Measurements from ENCODE around the gene CCDC187. TPM values are rescaled to one million over a fixed set of nuclear protein-coding genes. Genes with fewer than 3 reads are reported as not detected.

CCDC187 gene
- polyA plus RNA-seq, 1 donor from 2014 or later, result not detected

DNA sequence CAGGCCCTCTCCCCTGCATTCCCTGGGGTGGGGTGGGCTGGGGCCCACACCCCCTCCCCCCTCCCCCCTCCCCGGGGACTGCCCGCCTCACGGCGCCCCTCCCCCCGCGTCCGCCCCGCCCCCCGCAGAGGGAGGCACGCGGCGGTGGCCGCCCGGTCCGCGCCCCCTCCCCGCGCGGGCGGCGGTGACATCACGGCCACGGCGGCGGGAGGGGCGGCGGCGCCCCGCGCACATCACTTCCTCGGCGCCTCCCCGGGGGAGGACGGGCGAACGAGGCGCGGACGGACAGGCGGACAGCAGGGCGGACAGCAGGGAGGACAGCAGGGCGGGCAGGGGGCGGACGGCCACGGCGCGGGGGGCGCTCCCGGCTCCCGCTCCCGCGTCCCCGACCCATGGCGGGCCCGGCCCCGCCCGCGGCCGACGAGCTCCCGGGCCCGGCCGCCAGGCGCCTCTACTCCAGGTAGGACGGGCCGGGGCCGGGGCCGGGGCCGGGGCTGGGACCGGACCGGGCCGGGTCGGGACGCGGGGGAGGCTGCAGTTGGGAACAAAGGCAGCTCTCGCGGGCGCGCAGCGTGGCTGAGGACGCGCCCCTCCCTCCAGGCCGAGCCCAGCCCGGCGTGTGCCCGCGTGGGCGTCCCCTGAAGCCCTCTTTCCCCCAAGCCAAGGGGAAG, 23.5 kb upstream of the CCDC187 start, which contains the start of gene GPSM1:
GPSM1 (plus strand) TSS at position 236 of the 671 bp plus-strand sequence; CDS start at position 393, 157 bp downstream.
- H3K9me3 ChIP-seq (ENCODE audit: low read length), result no peaks in the 10 kb centered on the region
- H4K20me1 ChIP-seq (ENCODE audit: insufficient read depth), result no peaks in the 10 kb centered on the region
- H3K4me2 ChIP-seq (ENCODE audit: low read length), result peak within 1 kb of the TSS; percentile 74
- no peak for TF ChIP-seq TAF1 (IDR thresholded peaks at IDR 0.05; ENCODE audit: low read depth)
- TF ChIP-seq, protein P1, sequence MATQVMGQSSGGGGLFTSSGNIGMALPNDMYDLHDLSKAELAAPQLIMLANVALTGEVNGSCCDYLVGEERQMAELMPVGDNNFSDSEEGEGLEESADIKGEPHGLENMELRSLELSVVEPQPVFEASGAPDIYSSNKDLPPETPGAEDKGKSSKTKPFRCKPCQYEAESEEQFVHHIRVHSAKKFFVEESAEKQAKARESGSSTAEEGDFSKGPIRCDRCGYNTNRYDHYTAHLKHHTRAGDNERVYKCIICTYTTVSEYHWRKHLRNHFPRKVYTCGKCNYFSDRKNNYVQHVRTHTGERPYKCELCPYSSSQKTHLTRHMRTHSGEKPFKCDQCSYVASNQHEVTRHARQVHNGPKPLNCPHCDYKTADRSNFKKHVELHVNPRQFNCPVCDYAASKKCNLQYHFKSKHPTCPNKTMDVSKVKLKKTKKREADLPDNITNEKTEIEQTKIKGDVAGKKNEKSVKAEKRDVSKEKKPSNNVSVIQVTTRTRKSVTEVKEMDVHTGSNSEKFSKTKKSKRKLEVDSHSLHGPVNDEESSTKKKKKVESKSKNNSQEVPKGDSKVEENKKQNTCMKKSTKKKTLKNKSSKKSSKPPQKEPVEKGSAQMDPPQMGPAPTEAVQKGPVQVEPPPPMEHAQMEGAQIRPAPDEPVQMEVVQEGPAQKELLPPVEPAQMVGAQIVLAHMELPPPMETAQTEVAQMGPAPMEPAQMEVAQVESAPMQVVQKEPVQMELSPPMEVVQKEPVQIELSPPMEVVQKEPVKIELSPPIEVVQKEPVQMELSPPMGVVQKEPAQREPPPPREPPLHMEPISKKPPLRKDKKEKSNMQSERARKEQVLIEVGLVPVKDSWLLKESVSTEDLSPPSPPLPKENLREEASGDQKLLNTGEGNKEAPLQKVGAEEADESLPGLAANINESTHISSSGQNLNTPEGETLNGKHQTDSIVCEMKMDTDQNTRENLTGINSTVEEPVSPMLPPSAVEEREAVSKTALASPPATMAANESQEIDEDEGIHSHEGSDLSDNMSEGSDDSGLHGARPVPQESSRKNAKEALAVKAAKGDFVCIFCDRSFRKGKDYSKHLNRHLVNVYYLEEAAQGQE (IDR thresholded peaks at IDR 0.05; ENCODE audit: borderline replicate concordance), result no peak
- no peak for TF ChIP-seq MXI1 (conservative IDR thresholded peaks at IDR 0.05; ENCODE audit: poor library complexity, severe bottlenecking)
- TF ChIP-seq EP300 (conservative IDR thresholded peaks at IDR 0.05; ENCODE audit: poor library complexity, severe bottlenecking), result peak; percentile 30
- peak; percentile 88 for TF ChIP-seq POLR2AphosphoS5 (IDR thresholded peaks at IDR 0.05)
- TF ChIP-seq, protein P2, sequence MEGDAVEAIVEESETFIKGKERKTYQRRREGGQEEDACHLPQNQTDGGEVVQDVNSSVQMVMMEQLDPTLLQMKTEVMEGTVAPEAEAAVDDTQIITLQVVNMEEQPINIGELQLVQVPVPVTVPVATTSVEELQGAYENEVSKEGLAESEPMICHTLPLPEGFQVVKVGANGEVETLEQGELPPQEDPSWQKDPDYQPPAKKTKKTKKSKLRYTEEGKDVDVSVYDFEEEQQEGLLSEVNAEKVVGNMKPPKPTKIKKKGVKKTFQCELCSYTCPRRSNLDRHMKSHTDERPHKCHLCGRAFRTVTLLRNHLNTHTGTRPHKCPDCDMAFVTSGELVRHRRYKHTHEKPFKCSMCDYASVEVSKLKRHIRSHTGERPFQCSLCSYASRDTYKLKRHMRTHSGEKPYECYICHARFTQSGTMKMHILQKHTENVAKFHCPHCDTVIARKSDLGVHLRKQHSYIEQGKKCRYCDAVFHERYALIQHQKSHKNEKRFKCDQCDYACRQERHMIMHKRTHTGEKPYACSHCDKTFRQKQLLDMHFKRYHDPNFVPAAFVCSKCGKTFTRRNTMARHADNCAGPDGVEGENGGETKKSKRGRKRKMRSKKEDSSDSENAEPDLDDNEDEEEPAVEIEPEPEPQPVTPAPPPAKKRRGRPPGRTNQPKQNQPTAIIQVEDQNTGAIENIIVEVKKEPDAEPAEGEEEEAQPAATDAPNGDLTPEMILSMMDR (IDR thresholded peaks at IDR 0.05; ENCODE audit: poor library complexity, severe bottlenecking), result peak; percentile 8
- TF ChIP-seq EZH2 (IDR thresholded peaks at IDR 0.05; ENCODE audit: borderline replicate concordance, insufficient read depth, low read length, poor library complexity, severe bottlenecking), result no peak
- TF ChIP-seq SMC3 (conservative IDR thresholded peaks at IDR 0.05; ENCODE audit: poor library complexity), result no peak
- no peak for TF ChIP-seq RAD21 (conservative IDR thresholded peaks at IDR 0.05)
- no peaks in the 10 kb centered on the region for H3F3A ChIP-seq (ENCODE audit: insufficient read depth, low read length, poor library complexity, severe bottlenecking)
- no peaks in the 10 kb centered on the region for H3K9me2 ChIP-seq (ENCODE audit: insufficient read depth, low read length)
- H3K4me3 ChIP-seq (ENCODE audit: low read length), result peak within 1 kb of the TSS; percentile 96
- H3K27me3 ChIP-seq (ENCODE audit: insufficient read depth, low read depth, low read length), result no peaks in the 10 kb centered on the region
- H3K36me3 ChIP-seq (ENCODE audit: insufficient read depth, low read length), result no peaks in the 10 kb centered on the region
- peaks cover 29% of the 10 kb centered on the region for H3K79me2 ChIP-seq (replicated peaks; ENCODE audit: insufficient read depth, low read length)
- peak within 1 kb of the TSS; percentile 94 for H3K9ac ChIP-seq (ENCODE audit: low read length)
- H3K27ac ChIP-seq (ENCODE audit: low read length), result peak within 1 kb of the TSS; percentile 70
- H2AFZ ChIP-seq (ENCODE audit: low read depth, low read length), result peak within 1 kb of the TSS; percentile 33

DNA sequence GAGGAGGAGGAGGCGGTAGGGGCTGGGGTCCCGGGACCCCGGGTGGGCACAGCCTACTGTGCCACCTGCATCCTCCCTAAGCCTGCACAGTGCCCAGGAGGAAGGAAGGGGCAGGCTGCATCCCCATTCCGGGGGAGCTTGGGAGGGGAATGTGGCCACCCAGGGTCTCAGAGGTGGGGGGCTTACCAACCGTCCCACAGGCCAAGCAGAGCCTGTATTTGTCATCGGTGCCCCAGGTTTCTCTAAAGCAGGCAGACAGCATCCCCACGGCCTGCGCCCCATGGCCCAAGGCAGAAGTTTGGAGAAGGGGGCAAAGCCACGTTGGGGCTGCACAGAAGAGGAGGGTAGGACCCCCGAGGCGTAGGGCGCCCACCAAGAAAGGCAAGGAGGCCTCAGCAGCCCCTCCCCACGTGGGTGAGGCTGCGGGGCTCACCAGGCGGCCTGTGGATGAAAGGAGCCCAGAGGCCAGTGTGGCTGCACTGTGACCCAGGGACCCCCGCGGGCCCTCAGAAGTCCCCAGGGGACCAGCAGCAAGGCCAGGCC, 22.9 kb upstream of the CCDC187 start:
- no peaks in the 10 kb centered on the region for H3K36me3 ChIP-seq (ENCODE audit: insufficient read depth, low read length)
- no peaks in the 10 kb centered on the region for H3K27me3 ChIP-seq (ENCODE audit: insufficient read depth, low read depth, low read length)
- peak overlapping the region; percentile 45 for H3K27ac ChIP-seq (ENCODE audit: low read length)
- TF ChIP-seq EZH2 (IDR thresholded peaks at IDR 0.05; ENCODE audit: borderline replicate concordance, insufficient read depth, low read length, poor library complexity, severe bottlenecking) (no peak), RAD21 (conservative IDR thresholded peaks at IDR 0.05) (no peak), SMC3 (conservative IDR thresholded peaks at IDR 0.05; ENCODE audit: poor library complexity) (no peak)
- TF ChIP-seq, protein P1 (IDR thresholded peaks at IDR 0.05; ENCODE audit: borderline replicate concordance), result no peak
- no peak overlapping the region for H3K4me2 ChIP-seq (ENCODE audit: low read length)
- H3F3A ChIP-seq (ENCODE audit: insufficient read depth, low read length, poor library complexity, severe bottlenecking), result no peaks in the 10 kb centered on the region
- H3K79me2 ChIP-seq (replicated peaks; ENCODE audit: insufficient read depth, low read length), result peaks cover 29% of the 10 kb centered on the region
- no peaks in the 10 kb centered on the region for H4K20me1 ChIP-seq (ENCODE audit: insufficient read depth)
- peak overlapping the region; percentile 94 for H3K9ac ChIP-seq (ENCODE audit: low read length)
- H3K4me3 ChIP-seq (ENCODE audit: low read length), result peak overlapping the region; percentile 60
- H3K9me2 ChIP-seq (ENCODE audit: insufficient read depth, low read length), result no peaks in the 10 kb centered on the region
- peak overlapping the region; percentile 33 for H2AFZ ChIP-seq (ENCODE audit: low read depth, low read length)
- no peaks in the 10 kb centered on the region for H3K9me3 ChIP-seq (ENCODE audit: low read length)

All from neural cell (in vitro differentiated cells).